CD8-positive, alpha-beta memory T cell (primary cell): Measurements from ENCODE around the gene ZDHHC11B. TPM values are rescaled to one million over a fixed set of nuclear protein-coding genes. Genes with fewer than 3 reads are reported as not detected.

Experiments used
- CTCF ChIA-PET: fragments of 350-600 bp; sonication (Branson Sonifier 250); formaldehyde crosslinking; loops from one replicate; lab custom pipeline; 2021; ENCODE audit warnings: antibody characterized with exemption; lab: Charles Lee
- POLR2A ChIA-PET: fragments of 350-600 bp; sonication (Branson Sonifier 250); formaldehyde crosslinking; loops from one replicate; lab custom pipeline; 2021; ENCODE audit warnings: antibody characterized with exemption; lab: Charles Lee
- DNase-seq, 5 donors: peaks; one replicate each; pipeline versions ENCODE4 v3.0.0 to v3.0.0-alpha.2; 2020 to 2022; ENCODE audit warnings: mixed read lengths in 1 of 5
- H3K27ac ChIP-seq: one replicate; pipeline ENCODE4 v1.7.0; 2013; ENCODE audit warnings: low read depth, mild to moderate bottlenecking, low read length, moderate library complexity
- H3K27me3 ChIP-seq: 2 replicates; pipeline ENCODE4 v1.7.0; 2013; ENCODE audit warnings: low read length, mild to moderate bottlenecking; ENCODE audit not compliant: insufficient read depth, poor library complexity, severe bottlenecking
- H3K36me3 ChIP-seq: 2 replicates; pipeline ENCODE4 v1.7.0; 2013; ENCODE audit warnings: mild to moderate bottlenecking, low read length, moderate library complexity; ENCODE audit not compliant: insufficient read depth
- H3K4me1 ChIP-seq: 2 replicates; pipeline ENCODE4 v1.7.0; 2013; ENCODE audit warnings: mild to moderate bottlenecking, low read length, moderate library complexity; ENCODE audit not compliant: insufficient read depth
- H3K4me3 ChIP-seq: 2 replicates; pipeline ENCODE4 v1.7.0; 2013; ENCODE audit warnings: mild to moderate bottlenecking, low read length
- H3K9me3 ChIP-seq: 2 replicates; pipeline ENCODE4 v1.7.0; 2013; ENCODE audit warnings: mild to moderate bottlenecking, low read length
- H3K27ac Mint-ChIP-seq, 8 donors: one replicate each; pipeline ENCODE4 v1.8.0; 2020 to 2021; ENCODE audit warnings: mixed read lengths in 8 of 8, mild to moderate bottlenecking in 6 of 8, inconsistent platforms in 3 of 8, moderate library complexity in 3 of 8
- H3K27me3 Mint-ChIP-seq, 2 donors: one replicate each; pipeline ENCODE4 v1.8.0; 2020 to 2021; ENCODE audit warnings: mixed read lengths in 2 of 2, mild to moderate bottlenecking in 1 of 2, moderate library complexity in 1 of 2
- H3K36me3 Mint-ChIP-seq, 3 donors: one replicate each; pipeline ENCODE4 v1.8.0; 2020 to 2021; ENCODE audit warnings: mixed read lengths in 3 of 3, inconsistent platforms in 1 of 3, mild to moderate bottlenecking in 1 of 3
- H3K4me1 Mint-ChIP-seq, 3 donors: one replicate each; pipeline ENCODE4 v1.8.0; 2020 to 2021; ENCODE audit warnings: mixed read lengths in 3 of 3, inconsistent platforms in 1 of 3, mild to moderate bottlenecking in 1 of 3
- H3K4me3 Mint-ChIP-seq, 7 donors: one replicate each; pipeline ENCODE4 v1.8.0; 2020 to 2021; ENCODE audit warnings: mixed read lengths in 7 of 7, mild to moderate bottlenecking in 6 of 7, moderate library complexity in 4 of 7, inconsistent platforms in 2 of 7
- H3K9me3 Mint-ChIP-seq, 5 donors: one replicate each; pipeline ENCODE4 v1.8.0; 2020 to 2022; ENCODE audit warnings: mixed read lengths in 5 of 5, mild to moderate bottlenecking in 3 of 5, moderate library complexity in 2 of 5, inconsistent platforms in 1 of 5
- polyA plus RNA-seq: library from polyadenylated mRNA; unstranded; fragments of 300-500 nt; fragmentation: Illumina TruSeq; gene quantifications from one replicate; pipeline ENCODE4 v1.2.3, GENCODE V29; 2021
- total RNA-seq, 2 experiments: library from RNA; stranded (reverse); gene quantifications; one replicate each; pipeline ENCODE4 v1.2.3, GENCODE V29; 2021

The ZDHHC11B gene
- total and polyA plus RNA-seq, 3 experiments from 2014 or later = 0.40 to 0.55 TPM; not detected in 1

GRCh38 chr5:673161-673830 lies 111.2 kb downstream of the ZDHHC11B start:
- H3K27ac ChIP-seq = peak overlapping the region; percentile 54
- H3K4me1 ChIP-seq = peaks cover 23% of the 10 kb centered on the region
- Mint-ChIP-seq H3K9me3 (no peaks in the 10 kb centered on the region), H3K27ac (peak overlapping the region; percentile 50 to 99 (median 95)), H3K4me3 (peak overlapping the region; percentile 69 to 90 (median 77)), H3K4me1 (peaks cover 11 to 25% (median 11%) of the 10 kb centered on the region in 3 donors), H3K27me3 (peaks cover 0 to 7% of the 10 kb centered on the region in 2 donors), H3K36me3 (no peaks in the 10 kb centered on the region)
- H3K27me3 ChIP-seq = no peaks in the 10 kb centered on the region
- no peaks in the 10 kb centered on the region for H3K36me3 ChIP-seq
- no peaks in the 10 kb centered on the region for H3K9me3 ChIP-seq
- peak in 1 of 5 donors; percentile 46 for DNase-seq
- ChIA-PET CTCF (interaction anchor here (6.6 kb wide), 1 partner anchor 231 kb away, joined by 62 read pairs; no protein-coding TSS in a partner anchor), POLR2A (interaction anchor here (1.1 kb wide), 1 partner anchor 20 kb away, joined by 3 read pairs; the partner anchor contains the start of gene TPPP)
- H3K4me3 ChIP-seq = no peak overlapping the region

GRCh38 chr5:672329-673160 lies 112.0 kb downstream of the ZDHHC11B start:
- ChIA-PET POLR2A (interaction anchor here (1.1 kb wide), 1 partner anchor 21 kb away, joined by 3 read pairs; the partner anchor contains the start of gene TPPP), CTCF (interaction anchor here (6.6 kb wide), 1 partner anchor 231 kb away, joined by 62 read pairs; no protein-coding TSS in a partner anchor)
- no peaks in the 10 kb centered on the region for H3K9me3 ChIP-seq
- Mint-ChIP-seq H3K4me1 (peaks cover 11 to 25% (median 12%) of the 10 kb centered on the region in 3 donors), H3K36me3 (peaks cover 0 to under 1% (median under 1%) of the 10 kb centered on the region in 3 donors), H3K9me3 (no peaks in the 10 kb centered on the region), H3K4me3 (peak overlapping the region; percentile 69 to 90 (median 77)), H3K27ac (peak overlapping the region in 7 of 8 donors; percentile 87 to 99 (median 96)), H3K27me3 (peaks cover 0 to 7% of the 10 kb centered on the region in 2 donors)
- peak overlapping the region; percentile 54 for H3K27ac ChIP-seq
- H3K4me1 ChIP-seq = peaks cover 23% of the 10 kb centered on the region
- no peaks in the 10 kb centered on the region for H3K27me3 ChIP-seq
- H3K4me3 ChIP-seq = no peak overlapping the region
- DNase-seq = peak; percentile 76 to 90 (median 80)
- H3K36me3 ChIP-seq = no peaks in the 10 kb centered on the region

GRCh38 chr5:671459-672328 lies 112.8 kb downstream of the ZDHHC11B start:
- H3K4me3 Mint-ChIP-seq = peak overlapping the region in 3 of 7 donors; percentile 66 to 79 (median 77)
- Histone ChIP-seq H3K27ac (peak overlapping the region; percentile 54), H3K9me3 (no peaks in the 10 kb centered on the region), H3K4me3 (no peak overlapping the region), H3K27me3 (no peaks in the 10 kb centered on the region), H3K36me3 (no peaks in the 10 kb centered on the region), H3K4me1 (peaks cover 23% of the 10 kb centered on the region)
- peak; percentile 53 to 82 (median 62) for DNase-seq
- no peaks in the 10 kb centered on the region for H3K9me3 Mint-ChIP-seq
- peaks cover 0 to 7% of the 10 kb centered on the region in 2 donors for H3K27me3 Mint-ChIP-seq
- ChIA-PET POLR2A (no interaction called here), CTCF (interaction anchor here (1.0 to 6.6 kb wide), 3 partner anchors 213 to 232 kb away, joined by 3 to 62 read pairs (median 3); no protein-coding TSS in a partner anchor)
- H3K36me3 Mint-ChIP-seq = peaks cover 0 to 7% (median 4%) of the 10 kb centered on the region in 3 donors
- H3K4me1 Mint-ChIP-seq = peaks cover 11 to 25% (median 15%) of the 10 kb centered on the region in 3 donors
- H3K27ac Mint-ChIP-seq = peak overlapping the region in 6 of 8 donors; percentile 51 to 99 (median 95)

- ChIA-PET CTCF (interaction anchor here (1.0 to 6.6 kb wide), 6 partner anchors 30 to 244 kb away, joined by 3 to 62 read pairs (median 3); partner anchors contain the start of genes BRD9 and TRIP13), POLR2A (no interaction called here)
- Mint-ChIP-seq H3K4me3 (no peak overlapping the region), H3K27ac (peak overlapping the region in 2 of 8 donors; percentile 58 to 74), H3K27me3 (peaks cover 0 to 6% of the 10 kb centered on the region in 2 donors), H3K4me1 (peaks cover 11 to 25% (median 15%) of the 10 kb centered on the region in 3 donors), H3K36me3 (peaks cover 0 to 9% (median 4%) of the 10 kb centered on the region in 3 donors), H3K9me3 (no peaks in the 10 kb centered on the region)
- Histone ChIP-seq H3K4me1 (peaks cover 23% of the 10 kb centered on the region), H3K4me3 (no peak overlapping the region), H3K9me3 (no peaks in the 10 kb centered on the region), H3K27ac (no peak overlapping the region), H3K27me3 (no peaks in the 10 kb centered on the region), H3K36me3 (no peaks in the 10 kb centered on the region)
- DNase-seq = no peak
Measured at GRCh38 chr5:670396-671270, 113.9 kb downstream of the ZDHHC11B start.

- peaks cover 11 to 25% (median 15%) of the 10 kb centered on the region in 3 donors for H3K4me1 Mint-ChIP-seq
- Histone ChIP-seq H3K4me3 (no peak overlapping the region), H3K36me3 (no peaks in the 10 kb centered on the region), H3K27me3 (no peaks in the 10 kb centered on the region), H3K27ac (no peak overlapping the region), H3K9me3 (no peaks in the 10 kb centered on the region), H3K4me1 (peaks cover 23% of the 10 kb centered on the region)
- peaks cover 0 to 11% (median 4%) of the 10 kb centered on the region in 3 donors for H3K36me3 Mint-ChIP-seq
- H3K9me3 Mint-ChIP-seq = no peaks in the 10 kb centered on the region
- CTCF ChIA-PET = interaction anchor here (1.1 to 6.6 kb wide), 6 partner anchors 13 to 244 kb away, joined by 3 to 62 read pairs (median 3); partner anchors contain the start of genes BRD9 and TRIP13
- peaks cover 0 to 4% of the 10 kb centered on the region in 2 donors for H3K27me3 Mint-ChIP-seq
- H3K4me3 Mint-ChIP-seq = no peak overlapping the region
- POLR2A ChIA-PET = no interaction called here
- no peak overlapping the region for H3K27ac Mint-ChIP-seq
- no peak for DNase-seq
Measured at GRCh38 chr5:669842-670395, 114.6 kb downstream of the ZDHHC11B start.

- H3K9me3 Mint-ChIP-seq = no peaks in the 10 kb centered on the region
- no peak overlapping the region for H3K4me3 ChIP-seq
- ChIA-PET POLR2A (no interaction called here), CTCF (interaction anchor here (1.1 to 6.6 kb wide), 4 partner anchors 12 to 235 kb away, joined by 3 to 62 read pairs (median 6); partner anchors contain the start of genes BRD9 and TRIP13)
- no peak overlapping the region for H3K27ac ChIP-seq
- H3K36me3 Mint-ChIP-seq = peaks cover 0 to 15% (median 4%) of the 10 kb centered on the region in 3 donors
- no peak overlapping the region for H3K4me3 Mint-ChIP-seq
- no peaks in the 10 kb centered on the region for H3K36me3 ChIP-seq
- peaks cover 0 to 4% of the 10 kb centered on the region in 2 donors for H3K27me3 Mint-ChIP-seq
- peaks cover 23% of the 10 kb centered on the region for H3K4me1 ChIP-seq
- DNase-seq = peak in 4 of 5 donors; percentile 22 to 58 (median 32)
- H3K4me1 Mint-ChIP-seq = peaks cover 11 to 25% (median 15%) of the 10 kb centered on the region in 3 donors
- no peaks in the 10 kb centered on the region for H3K9me3 ChIP-seq
- H3K27ac Mint-ChIP-seq = no peak overlapping the region
- H3K27me3 ChIP-seq = no peaks in the 10 kb centered on the region
Measured at GRCh38 chr5:669111-669841, 115.3 kb downstream of the ZDHHC11B start.
